Epithelial cell of esophagus (primary cell): ENCODE data around the gene MRPL18.

ENCODE experiments used
- DNase-seq: peaks from one replicate; pipeline ENCODE4 v3.0.0; 2010; ENCODE audit warnings: low read depth
- H3K4me3 ChIP-seq: 2 replicates; pipeline ENCODE4 v1.5.1; 2011; ENCODE audit warnings: mild to moderate bottlenecking, low read length, control low read depth
- TF ChIP-seq, protein P1 (sequence below): IDR thresholded peaks from 2 replicates; pipeline ENCODE4 v1.5.1; 2011; ENCODE audit warnings: low read depth, mild to moderate bottlenecking, low read length, control low read depth, inconsistent platforms; ENCODE audit not compliant: insufficient read depth; ENCODE audit errors: missing control alignments

Gene MRPL18

DNA sequence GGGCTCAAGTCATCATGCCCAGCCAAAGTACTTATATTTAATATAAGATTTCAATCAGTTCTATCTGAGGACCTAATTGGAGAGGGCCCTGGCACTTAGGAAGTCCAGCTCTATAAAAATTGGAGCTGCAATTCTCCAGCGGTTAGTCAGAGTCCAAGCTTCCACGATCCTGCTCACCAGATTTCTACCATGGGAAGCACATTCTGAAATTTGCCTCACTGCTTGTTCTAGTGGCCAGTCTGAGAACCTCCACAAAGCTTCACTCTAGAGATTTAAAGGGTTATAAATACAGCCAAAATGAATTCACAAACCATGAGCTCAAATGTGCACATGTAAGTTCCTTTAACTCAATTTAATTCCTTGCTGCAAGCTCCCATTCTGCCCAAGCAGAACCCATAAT, 43.3 kb downstream of the MRPL18 start:
- H3K4me3 ChIP-seq: no peak overlapping the region
- TF ChIP-seq, protein P1, sequence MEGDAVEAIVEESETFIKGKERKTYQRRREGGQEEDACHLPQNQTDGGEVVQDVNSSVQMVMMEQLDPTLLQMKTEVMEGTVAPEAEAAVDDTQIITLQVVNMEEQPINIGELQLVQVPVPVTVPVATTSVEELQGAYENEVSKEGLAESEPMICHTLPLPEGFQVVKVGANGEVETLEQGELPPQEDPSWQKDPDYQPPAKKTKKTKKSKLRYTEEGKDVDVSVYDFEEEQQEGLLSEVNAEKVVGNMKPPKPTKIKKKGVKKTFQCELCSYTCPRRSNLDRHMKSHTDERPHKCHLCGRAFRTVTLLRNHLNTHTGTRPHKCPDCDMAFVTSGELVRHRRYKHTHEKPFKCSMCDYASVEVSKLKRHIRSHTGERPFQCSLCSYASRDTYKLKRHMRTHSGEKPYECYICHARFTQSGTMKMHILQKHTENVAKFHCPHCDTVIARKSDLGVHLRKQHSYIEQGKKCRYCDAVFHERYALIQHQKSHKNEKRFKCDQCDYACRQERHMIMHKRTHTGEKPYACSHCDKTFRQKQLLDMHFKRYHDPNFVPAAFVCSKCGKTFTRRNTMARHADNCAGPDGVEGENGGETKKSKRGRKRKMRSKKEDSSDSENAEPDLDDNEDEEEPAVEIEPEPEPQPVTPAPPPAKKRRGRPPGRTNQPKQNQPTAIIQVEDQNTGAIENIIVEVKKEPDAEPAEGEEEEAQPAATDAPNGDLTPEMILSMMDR: no peak
- DNase-seq: no peak

DNA sequence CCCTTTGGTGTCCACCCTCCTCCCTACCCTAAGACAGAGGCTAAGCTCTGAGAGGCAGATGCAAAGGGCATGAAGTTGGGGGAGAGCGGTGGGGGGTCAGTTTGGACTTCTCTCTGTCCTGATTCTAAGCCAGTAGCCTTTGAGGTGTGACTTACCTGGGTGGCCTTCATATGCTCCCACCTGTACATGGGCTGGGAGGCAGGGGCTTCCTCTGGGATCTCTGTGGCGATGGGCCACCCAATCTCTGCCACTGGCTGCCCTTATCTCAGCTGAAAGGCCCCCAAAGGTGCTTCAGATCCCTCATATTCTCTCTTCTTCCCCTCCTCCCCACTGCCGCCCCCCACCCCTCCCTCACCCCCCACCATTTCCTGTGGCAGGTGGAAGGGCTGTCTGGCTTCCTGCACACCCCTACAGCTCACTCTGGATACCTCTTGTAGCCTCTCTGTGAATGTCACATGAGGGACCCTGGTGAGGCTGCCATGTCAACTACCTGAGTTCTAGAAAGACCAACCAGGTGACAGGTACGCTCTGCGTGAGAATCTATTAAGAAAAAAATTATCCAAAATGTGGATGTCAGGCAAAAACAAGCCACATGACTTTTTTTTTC, 43.8 kb downstream of the MRPL18 start:
- no peak for DNase-seq
- no peak overlapping the region for H3K4me3 ChIP-seq
- TF ChIP-seq, protein P1: no peak

DNA sequence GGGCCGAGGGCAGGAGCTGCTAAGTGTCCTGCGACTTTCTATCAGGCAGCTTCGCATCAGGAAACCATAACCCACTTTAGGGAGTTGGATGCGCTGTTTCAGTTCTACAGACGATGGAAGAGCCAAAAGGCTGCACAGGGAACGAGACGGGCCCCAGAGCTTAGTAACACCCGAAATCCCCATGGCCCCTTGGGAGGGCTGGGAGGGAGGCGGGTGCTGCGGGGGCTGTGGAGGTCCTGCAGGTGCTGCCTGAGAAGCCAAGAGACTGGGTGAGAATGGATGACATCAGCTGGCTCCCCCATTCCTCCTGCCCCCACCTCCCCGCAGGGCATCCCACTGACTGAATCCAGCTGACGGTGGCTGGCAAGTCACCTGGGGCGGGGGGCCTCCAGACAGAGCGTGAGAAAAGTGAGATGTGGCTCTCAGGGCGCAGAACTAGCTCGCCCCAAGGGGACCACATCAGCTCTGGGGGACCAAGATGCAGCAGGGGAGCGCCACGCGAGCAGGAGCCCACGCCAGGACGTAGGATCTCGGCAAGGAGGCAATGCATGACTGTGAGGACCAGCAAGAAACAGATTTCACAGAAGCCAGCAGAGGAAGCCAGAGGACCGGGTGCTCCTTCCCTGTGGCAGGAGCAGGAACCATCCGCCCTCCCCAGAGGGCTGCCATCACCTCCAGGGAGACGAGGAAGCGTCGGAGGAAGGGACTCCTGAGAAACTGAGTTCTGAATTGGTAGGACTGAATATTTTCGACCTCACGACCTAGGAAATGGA, 46.6 kb downstream of the MRPL18 start:
- TF ChIP-seq, protein P1: no peak
- no peak overlapping the region for H3K4me3 ChIP-seq
- DNase-seq: no peak

DNA sequence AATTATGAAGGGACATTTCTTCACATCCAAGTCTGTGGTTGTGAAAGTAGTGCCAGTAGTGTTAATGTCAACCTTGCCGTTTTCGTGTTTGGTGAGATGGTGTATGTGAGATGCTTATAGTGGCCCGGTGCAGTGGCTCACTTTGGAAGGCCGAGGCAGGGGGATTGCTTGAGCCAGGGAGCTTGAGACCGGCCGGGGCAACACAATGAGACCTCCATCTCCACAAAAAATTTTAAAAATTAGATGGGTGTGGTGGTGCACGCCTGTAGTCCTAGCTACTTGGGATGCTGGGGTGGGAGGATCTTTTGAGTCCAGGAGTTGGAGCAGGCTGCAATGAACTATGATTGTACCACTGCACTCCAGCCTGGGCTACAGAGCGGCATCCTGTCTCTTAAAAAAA, 47.2 kb downstream of the MRPL18 start:
- DNase-seq: no peak
- TF ChIP-seq, protein P1: no peak
- H3K4me3 ChIP-seq: no peak overlapping the region

DNA sequence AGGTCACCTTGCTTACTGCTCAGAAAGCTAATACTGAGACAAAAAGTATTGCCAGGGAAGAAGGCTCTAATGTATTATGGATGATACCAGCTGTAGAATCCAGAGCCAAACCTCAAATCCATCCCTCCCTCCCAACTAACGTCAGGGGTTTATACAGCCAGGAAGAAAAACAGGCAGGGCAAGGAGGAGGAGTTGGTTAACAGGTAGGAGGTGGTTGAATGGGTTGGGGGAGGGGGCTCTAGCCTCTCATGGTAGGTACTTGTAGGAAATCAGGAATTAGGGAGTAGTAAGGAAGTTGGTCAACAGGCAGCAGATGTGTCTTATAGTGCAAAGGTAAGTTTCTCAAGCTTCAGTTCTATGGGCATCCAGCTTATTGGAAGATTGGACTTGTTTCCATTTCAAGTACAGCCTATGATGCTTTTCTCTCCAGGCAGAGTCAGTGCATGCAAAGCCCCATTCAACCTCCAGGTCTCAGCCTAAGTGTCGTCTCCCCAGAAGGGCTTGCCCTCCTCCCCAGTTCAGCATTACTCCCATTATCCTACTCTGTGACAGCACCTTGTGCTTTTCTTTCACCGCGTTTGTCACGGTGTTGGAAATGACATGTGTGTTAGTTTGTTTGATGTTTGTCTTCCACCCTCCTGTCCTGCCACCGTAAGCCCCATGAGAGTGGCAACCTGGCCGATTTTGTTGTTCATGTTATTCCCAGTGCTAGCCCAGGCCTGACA, 47.9 kb downstream of the MRPL18 start:
- TF ChIP-seq, protein P1: no peak
- no peak overlapping the region for H3K4me3 ChIP-seq
- no peak for DNase-seq

DNA sequence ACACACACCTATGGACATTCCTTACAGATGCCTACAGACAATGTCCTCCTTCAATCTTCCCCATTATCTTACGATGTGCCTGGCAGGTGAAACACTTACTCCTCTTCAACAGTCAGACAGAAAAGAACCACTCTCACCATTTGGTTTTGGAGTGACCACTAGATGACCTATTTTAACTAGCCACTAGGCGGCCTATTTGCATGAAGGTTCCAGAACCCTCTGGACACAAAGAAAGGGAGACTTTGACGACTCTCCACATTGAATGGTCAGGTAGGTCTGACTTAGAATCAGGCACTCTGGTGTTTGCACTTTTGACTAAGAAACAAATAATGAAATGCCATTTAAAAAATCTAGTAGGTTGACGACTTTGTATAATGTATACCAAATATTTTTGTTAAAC, 51.8 kb downstream of the MRPL18 start:
- TF ChIP-seq, protein P1: peak; percentile 21
- H3K4me3 ChIP-seq: no peak overlapping the region
- DNase-seq: no peak
